Mucosa of gallbladder (tissue), 1 donor: ENCODE results near the gene EEPD1. TPM values are rescaled to one million over a fixed set of nuclear protein-coding genes. Genes with fewer than 3 reads are reported as not detected.
A peak's percentile ranks its signal among the peaks of the same experiment; 100 is the strongest.

ENCODE experiments used
- DNase-seq: peaks from one replicate; pipeline ENCODE4 v3.0.0-alpha.2; 2020; ENCODE audit warnings: low spot score
- total RNA-seq: library from RNA; stranded (reverse); gene quantifications from one replicate; pipeline ENCODE4 v1.2.1, GENCODE V29; 2021
- donor health status: DM: no; HTN: no; CAD: no.

The EEPD1 gene
- total RNA-seq, 1 donor from 2014 or later: 40.1 TPM

- peak; percentile 11 for DNase-seq
Measured at GRCh38 chr7:36279200-36279925, 126.3 kb downstream of the EEPD1 start.

- DNase-seq: no peak
Measured at GRCh38 chr7:36279926-36280315, 126.9 kb downstream of the EEPD1 start.

- DNase-seq: peak; percentile 88
Measured at GRCh38 chr7:36280840-36281812, 128.1 kb downstream of the EEPD1 start.

GRCh38 chr7:36281945-36282717 is 129.1 kb downstream of the EEPD1 start:
- no peak for DNase-seq

- no peak for DNase-seq
Measured at GRCh38 chr7:36283181-36283580, 130.1 kb downstream of the EEPD1 start.

GRCh38 chr7:36283711-36284130 is 130.7 kb downstream of the EEPD1 start:
- DNase-seq: peak; percentile 60

GRCh38 chr7:36284456-36285090 is 131.5 kb downstream of the EEPD1 start:
- DNase-seq: no peak

GRCh38 chr7:36285276-36285675 is 132.2 kb downstream of the EEPD1 start:
- no peak for DNase-seq

GRCh38 chr7:36286226-36286625 is 133.2 kb downstream of the EEPD1 start:
- no peak for DNase-seq

GRCh38 chr7:36286688-36287087 is 133.6 kb downstream of the EEPD1 start:
- no peak for DNase-seq

- DNase-seq: peak; percentile 58
Measured at GRCh38 chr7:36287371-36288241, 134.6 kb downstream of the EEPD1 start.

GRCh38 chr7:36288501-36288900 is 135.4 kb downstream of the EEPD1 start:
- DNase-seq: no peak

GRCh38 chr7:36289833-36290661 is 137.0 kb downstream of the EEPD1 start:
- peak; percentile 89 for DNase-seq

- peak; percentile 84 for DNase-seq
Measured at GRCh38 chr7:36291387-36292316, 138.6 kb downstream of the EEPD1 start.

GRCh38 chr7:36295090-36295489 is 142.0 kb downstream of the EEPD1 start:
- DNase-seq: no peak

GRCh38 chr7:36296284-36296683 is 143.2 kb downstream of the EEPD1 start:
- no peak for DNase-seq

GRCh38 chr7:36297364-36298009 is 144.4 kb downstream of the EEPD1 start:
- DNase-seq: no peak

GRCh38 chr7:36298106-36298505 is 145.1 kb downstream of the EEPD1 start:
- no peak for DNase-seq
